GM21423 (cell line): Measurements from ENCODE around the gene CCL17.
"Not testable (repeated sequence)": the region's sequence is repeated elsewhere in the genome, so short reads cannot be mapped to it uniquely, and the experiment has no call there.

Source experiments
- ATAC-seq: cut with Tn5 transposase; IDR thresholded peaks from one replicate; pipeline ENCODE4 v1.9.1; 2021; ENCODE audit warnings: mild to moderate bottlenecking, moderate library complexity; ENCODE audit not compliant: unreplicated experiment

Gene CCL17

DNA sequence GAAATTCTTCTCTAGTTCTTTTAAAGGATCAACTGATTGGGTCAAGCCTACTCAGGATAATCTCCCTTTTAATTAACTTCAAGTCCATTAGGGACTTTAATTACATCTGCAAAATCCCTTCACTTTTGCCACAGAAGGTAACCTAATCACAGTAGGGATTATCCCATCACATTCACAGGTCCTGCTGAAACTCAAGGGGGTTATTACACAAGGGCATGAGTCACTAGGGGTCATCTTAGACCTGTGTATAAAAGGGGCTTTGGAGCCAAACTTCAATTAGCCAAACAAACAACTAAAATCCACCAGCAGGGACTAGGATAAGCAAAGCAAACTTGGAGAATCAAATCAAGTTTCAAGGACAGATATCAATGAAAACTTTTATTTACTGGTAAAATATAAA, 23.3 kb downstream of the CCL17 start:
- no peak for ATAC-seq

DNA sequence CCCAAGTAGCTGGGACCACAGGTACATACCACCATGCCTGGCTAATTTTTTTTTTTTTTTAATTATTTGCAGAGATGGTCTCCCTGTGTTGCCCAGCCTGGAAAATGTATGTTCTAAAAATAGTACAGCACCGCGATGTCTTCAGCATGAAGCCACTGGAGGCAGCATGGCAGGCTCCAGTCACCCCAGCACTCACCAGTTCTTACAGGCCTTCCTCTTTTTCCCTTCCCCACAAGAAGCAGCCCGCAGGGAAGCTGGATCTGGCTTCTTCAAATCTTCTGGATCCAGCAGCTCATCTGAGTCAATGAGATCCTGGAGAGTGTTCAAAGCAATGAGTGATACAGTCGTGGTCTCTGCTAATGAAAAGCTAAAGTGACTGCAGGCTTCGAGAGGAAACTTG, 26.4 kb downstream of the CCL17 start:
- ATAC-seq, result no peak

DNA sequence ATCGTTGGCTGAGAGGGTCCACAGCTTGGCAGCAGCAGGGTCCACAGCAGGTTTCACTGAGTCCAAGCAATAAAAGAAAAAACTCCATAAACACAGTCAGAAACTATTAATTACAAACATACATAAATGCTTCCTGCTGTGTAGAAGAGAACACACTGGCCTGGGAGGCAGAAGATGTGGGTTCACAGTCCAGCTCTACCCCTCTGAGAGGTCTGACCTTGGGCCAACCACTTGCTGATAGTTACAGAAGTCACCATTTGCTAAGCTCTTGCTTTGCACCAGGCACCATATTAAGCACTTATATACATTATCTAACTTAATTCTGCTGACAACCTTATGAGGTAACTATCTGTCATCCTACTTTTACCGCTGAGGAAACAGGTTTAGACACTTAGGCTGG, 27.9 kb downstream of the CCL17 start:
- no peak for ATAC-seq

DNA sequence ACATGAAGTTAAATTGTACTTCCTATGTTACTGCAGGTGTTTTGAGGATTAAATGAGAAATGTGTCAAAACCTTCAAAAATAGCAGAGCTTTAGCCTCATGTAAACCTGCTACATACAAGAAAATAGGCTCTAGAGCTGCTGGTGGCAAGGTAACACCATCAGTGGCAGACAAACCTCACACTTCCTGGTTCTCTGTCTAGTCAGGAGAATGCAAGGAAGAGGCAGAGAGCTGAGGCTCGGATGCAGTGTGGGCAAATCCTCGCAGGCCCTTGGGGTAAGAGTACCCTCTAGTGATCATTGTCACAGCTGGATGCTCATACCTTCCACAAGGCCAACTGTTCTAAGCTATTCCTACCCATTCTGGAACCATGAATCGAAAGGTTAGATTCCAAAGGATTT, 28.4 kb downstream of the CCL17 start:
- ATAC-seq, result no peak

DNA sequence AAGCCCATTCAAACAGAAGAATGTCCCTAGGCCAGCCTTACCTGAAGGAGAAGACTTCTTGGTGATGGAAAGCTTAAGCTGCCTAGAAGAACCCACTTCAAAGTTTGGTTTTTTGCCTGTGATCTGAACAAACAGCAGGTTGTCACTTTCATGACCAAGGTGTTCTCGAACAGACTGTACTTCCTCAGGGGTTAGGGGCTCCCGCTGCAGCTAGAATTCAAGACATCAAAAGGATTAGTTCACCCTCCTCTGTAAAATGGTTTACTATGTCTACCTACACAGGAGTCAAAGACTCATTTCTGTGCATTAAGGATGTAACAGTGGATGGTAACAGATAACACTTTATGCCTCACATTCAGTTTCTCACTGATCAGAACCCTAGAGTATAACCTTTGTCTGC, 29.4 kb downstream of the CCL17 start:
- ATAC-seq, result no peak

DNA sequence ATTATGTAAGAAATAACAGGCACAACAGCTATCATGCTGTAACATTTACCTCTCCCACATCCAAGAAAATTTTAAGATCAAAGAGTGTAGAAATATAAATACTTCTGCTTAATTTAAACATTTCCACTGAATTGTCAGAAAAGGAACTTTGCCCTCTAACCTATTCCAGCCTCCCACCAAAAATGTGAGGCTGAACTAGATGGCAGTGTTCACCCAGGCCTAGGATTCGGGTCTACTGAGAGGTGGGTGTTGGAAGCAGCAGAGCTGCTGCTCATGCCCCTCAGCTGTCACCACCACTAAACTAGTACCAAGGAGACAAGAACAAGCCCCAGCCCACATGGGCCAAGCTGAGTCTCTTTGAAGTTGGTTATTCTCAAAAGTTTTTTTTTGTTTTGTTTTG, 31.3 kb downstream of the CCL17 start:
- ATAC-seq, result no peak

DNA sequence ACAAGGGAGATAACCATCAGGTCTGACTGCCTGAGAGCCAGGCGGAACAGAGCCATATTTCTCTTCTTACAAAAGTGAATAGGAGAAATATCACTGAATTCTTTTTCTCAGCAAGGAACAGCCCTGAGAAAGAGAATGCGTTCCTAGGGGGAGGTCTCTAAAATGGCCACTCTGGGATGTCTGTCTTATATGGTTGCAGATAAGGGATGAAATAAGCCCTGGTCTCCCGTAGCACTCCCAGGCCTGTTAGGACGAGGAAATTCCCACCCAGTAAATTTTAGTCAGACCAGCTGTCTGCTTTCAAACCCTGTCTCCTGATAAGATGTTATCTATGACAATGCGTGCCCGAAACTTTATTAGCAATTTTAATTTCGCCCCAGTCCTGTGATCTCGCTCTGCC, 35.4 kb downstream of the CCL17 start:
- ATAC-seq, result not testable (repeated sequence)

DNA sequence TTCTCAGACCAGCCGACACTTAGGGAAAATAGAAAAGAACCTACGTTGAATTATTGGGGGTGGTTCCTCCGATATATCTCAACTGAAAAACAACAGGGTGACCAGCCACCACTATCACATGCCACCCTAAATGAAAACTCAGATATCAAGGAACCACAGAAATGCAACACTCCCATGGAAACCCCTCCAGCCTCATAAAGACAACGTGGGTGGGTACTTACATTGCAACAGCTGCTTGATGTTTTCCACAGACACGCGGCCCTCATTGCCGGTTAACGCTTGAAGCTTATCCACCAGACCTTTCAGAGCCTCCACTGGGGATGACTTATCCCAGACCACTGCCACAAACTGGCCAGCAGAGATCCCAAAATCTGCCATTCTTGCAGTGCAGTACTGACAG, 36.0 kb downstream of the CCL17 start:
- not testable (repeated sequence) for ATAC-seq

DNA sequence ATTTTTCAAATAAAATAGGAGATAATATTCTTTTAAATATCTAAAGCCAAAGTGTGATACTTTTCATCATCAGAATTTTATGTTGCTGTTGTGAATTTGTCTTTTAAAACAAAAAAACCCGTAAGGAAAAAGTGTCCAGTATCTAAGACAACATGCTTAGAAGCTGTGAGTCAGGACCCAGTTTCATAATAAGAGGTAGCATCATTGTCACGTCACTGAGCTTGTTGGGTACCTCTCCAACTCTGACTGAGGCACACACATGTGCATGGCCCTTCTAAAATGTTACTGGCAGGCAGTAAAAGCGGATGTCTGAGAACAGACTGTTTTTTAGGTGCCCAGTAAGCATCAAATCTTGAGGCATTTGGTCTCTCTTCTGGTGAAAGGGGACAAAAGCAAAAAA, 40.1 kb downstream of the CCL17 start:
- ATAC-seq, result no peak

DNA sequence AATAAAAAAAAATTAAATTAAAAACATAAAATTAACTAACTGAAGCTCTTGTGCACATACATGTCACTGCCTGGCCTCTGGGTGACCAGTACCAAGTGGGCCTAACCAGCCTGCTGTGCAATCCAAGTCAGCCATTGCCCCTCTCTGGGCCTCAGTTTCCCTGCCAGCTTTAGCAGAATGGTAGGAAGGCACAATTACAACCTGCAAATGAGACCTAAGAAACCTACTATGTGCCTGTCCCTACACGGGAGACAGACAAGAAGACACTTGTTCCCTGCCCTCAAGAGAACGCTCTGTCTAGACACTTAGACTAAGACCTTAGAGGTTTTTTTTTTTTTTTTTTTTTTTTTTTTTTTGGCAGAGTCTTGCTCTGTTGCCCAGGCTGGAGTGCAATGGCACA, 40.9 kb downstream of the CCL17 start:
- ATAC-seq, result no peak

DNA sequence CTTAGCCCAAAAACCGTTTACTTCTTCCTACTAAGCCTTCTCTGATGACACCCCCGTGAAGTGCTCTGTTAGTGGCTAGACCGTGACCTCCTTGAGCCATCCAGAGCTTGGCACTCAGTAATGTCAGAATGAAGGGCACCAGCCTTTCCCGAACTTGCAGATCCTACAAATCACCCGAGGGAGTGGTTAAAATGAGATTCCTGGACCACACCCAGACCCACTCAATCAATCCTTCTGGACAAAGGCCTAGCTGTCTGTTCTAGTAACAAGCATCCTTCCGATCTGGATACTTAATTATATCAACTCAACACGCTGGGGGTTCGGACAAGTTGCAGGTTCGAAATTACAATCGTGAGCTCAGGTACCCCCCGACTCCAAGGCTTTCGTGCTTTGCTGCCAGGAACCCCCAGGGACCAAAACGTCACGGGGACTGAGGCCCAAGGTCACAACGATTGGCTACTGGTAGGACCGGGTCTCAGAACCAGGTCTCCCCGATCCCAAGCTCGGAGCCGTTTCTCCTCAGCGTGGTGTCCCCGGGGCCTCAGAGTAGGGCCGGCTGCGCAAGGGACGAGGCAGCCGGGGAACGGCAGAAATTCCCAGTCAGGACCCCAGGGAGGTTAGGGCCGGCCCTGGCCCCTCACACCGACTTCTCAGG, 42.1 kb downstream of the CCL17 start:
- peak; percentile 18 for ATAC-seq

DNA sequence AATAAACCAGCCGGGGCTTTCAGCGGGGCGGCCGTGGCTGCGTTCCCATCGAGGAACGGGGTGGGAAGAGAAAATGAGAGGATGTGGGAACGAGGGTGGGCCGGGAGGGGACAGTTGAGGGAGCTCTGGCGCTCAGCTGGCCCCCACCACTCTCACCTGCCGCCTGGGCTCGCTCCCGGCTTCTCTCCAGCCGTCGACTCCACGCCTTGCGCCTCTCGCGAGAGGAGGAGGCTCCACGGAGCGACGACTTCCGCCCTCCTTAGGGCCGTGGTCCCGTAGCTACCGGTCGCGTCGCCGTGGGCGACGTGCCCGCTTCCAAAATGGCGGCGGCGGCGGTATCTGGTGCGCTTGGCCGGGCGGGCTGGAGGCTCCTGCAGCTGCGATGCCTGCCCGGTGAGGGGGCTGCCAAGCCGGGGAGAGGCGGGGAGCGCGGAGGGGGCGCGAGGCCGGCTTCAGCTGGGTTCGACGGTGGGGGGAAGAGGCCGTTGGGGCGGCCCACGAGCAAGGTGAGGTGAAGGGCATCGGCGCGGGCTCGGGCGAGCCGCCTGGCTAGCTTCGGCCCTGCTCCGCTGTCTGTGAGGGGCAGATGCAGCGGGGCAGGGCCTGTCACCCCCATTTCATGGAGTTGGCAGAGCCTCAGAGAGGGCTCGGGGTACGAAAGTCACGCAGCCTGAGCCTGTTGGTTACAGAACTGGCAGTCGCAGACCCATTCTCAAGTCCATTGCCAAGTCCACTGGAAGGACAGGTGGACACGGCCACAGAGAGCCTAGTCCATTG, 42.8 kb downstream of the CCL17 start, which contains the start of the genes CIAPIN1 and COQ9:
Gene CIAPIN1, minus strand, starts transcription at position 200 of the 777 bp plus-strand sequence. CDS start 6,457 bp downstream, outside the sequence.
Gene COQ9, plus strand, starts transcription at position 294 of the 777 bp plus-strand sequence. Its CDS starts 27 bp downstream, at position 321.
- ATAC-seq, result peak; percentile 98

DNA sequence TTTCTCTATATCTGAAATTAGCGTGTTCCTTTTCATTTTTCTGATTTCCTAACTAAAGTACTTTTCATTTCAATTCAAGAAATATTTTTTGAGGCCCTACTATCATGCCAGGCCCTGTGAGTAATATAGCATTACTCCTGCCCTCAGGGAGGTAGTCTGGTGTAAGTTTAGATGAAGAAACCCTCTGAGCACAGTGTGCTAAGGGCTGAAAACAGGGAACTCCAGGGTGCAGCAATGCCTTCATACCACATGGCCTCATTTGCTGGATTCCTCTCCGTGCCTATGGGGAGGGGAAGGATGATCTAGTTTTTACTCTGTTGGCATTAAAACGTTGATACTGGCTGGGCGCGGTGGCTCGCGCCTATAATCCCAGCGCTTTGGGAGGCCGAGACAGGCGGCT, 47.5 kb downstream of the CCL17 start:
- no peak for ATAC-seq

DNA sequence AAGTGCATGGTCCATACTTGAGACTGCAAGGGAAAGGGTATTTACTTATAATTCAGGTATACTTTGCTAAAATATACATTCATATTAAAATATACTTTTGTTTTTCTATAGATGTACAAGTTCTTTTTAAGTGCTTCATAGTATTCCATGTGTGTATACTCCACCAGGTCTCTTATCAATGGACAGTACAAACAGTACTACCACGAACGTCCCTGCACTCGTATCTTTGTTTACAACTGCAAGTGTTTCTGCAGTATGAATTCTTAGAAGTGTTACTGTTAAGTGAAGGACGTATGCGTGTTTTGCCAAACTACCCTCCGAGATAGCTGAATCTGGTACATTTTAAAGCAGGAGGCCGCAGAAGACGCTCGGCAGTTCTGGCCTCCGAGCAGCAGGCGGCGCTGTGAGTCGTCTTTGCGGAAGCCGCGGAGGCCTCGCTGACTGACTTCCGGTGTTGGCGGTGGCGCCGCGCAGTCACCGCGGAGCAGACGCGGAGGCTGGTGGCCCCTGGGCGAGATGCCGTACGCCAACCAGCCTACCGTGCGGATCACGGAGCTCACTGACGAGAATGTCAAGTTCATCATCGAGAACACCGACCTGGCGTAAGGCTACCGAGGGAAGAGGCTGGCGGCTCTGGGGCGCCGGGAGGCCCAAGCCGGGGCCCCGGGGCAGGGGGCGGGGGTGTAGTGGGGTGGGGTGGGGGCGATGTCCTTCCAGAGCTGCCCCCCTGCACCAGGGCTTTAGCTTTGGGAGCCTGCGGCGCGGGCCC, 57.8 kb downstream of the CCL17 start, which contains the start of gene POLR2C:
Gene POLR2C, plus strand, starts transcription at position 471 of the 769 bp plus-strand sequence. Its CDS starts 46 bp downstream, at position 517.
- ATAC-seq, result peak; percentile 88

DNA sequence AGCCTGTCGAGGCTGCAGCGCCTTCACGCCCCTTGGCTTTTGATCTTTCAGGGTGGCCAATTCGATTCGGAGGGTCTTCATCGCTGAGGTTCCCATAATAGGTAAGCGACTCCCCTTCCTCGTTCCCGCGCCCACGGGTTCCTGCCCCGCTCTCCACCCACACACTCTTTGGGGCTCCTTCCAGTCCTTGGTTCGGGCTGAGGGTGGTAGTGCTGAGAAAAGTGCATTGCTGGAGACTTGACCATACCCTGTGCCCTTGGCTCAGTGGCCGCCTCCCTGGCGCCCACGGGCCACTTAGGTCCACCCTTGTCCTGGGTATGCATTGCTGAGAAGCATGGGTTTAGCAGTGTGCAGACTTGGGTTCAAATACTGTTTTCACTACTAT, 58.4 kb downstream of the CCL17 start:
- no peak for ATAC-seq

DNA sequence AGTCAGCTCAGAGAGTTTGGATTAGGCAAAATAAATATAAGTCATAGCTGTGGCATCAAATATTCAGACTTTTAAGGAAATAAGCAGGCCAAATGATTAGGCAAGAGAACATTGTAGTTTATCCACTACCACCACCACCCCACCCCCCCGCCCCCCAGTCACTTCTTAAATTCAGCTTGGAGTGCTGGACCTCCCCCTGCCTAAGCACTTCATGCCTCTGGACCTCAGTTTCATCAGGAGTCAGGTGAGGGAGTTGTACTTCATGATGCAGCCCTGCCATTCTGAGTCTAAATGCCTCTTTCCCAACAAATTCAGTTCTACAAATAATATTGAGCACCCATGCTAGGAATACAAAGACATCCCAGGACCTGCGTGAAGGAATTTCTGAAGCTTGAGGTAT, 60.0 kb downstream of the CCL17 start:
- no peak for ATAC-seq
